Measurements from ENCODE around the gene PSMD13.

The PSMD13 gene

GRCh38 chr11:292211-293121 is 55.7 kb downstream of the PSMD13 start:
- no peak for DNase-seq (ENCODE audit: low read depth)
- TF ChIP-seq CTCF (conservative IDR thresholded peaks at IDR 0.05; ENCODE audit: low read depth, low read length): no peak

GRCh38 chr11:293271-293851 is 56.6 kb downstream of the PSMD13 start:
- H3K4me3 ChIP-seq (ENCODE audit: low read length): no peak overlapping the region
- DNase-seq (ENCODE audit: low read depth): no peak
- TF ChIP-seq CTCF (conservative IDR thresholded peaks at IDR 0.05; ENCODE audit: low read depth, low read length): no peak

More at GRCh38 chr11:292211-293121, 55.7 kb downstream of the PSMD13 start:
- H3K4me3 ChIP-seq (ENCODE audit: low read length): no peak overlapping the region

- no peak for TF ChIP-seq CTCF (conservative IDR thresholded peaks at IDR 0.05; ENCODE audit: low read depth, low read length)
- H3K4me3 ChIP-seq (ENCODE audit: low read length): no peak overlapping the region
- no peak for DNase-seq (ENCODE audit: low read depth)
Observed at GRCh38 chr11:293852-294661, 57.3 kb downstream of the PSMD13 start.

- no peak overlapping the region for H3K4me3 ChIP-seq (ENCODE audit: low read length)
- no peak for DNase-seq (ENCODE audit: low read depth)
- TF ChIP-seq CTCF (conservative IDR thresholded peaks at IDR 0.05; ENCODE audit: low read depth, low read length): no peak
Observed at GRCh38 chr11:294780-295179, 58.0 kb downstream of the PSMD13 start.

GRCh38 chr11:295351-296170 is 58.8 kb downstream of the PSMD13 start:
- TF ChIP-seq CTCF (conservative IDR thresholded peaks at IDR 0.05; ENCODE audit: low read depth, low read length): no peak
- H3K4me3 ChIP-seq (ENCODE audit: low read length): no peak overlapping the region
- DNase-seq (ENCODE audit: low read depth): no peak

All from retinal pigment epithelial cell (primary cell).